Neural cell (in vitro differentiated cells): ENCODE data around the gene LRRC73. TPM values are rescaled to one million over a fixed set of nuclear protein-coding genes. Genes with fewer than 3 reads are reported as not detected.
A peak's percentile ranks its signal among the peaks of the same experiment; 100 is the strongest.

ENCODE experiments used
- H2AFZ ChIP-seq: fragments of 200-600, 300-800 bp; sonication (generic), shearing (Covaris generic); 2 replicates; pipeline ENCODE4 v1.6.0; 2014; ENCODE audit warnings: low read depth, mild to moderate bottlenecking, antibody characterized with exemption, low read length, moderate library complexity
- H3F3A ChIP-seq: fragments of 200-600 bp; shearing (Covaris generic); 2 replicates; pipeline ENCODE4 v1.6.1; 2016; ENCODE audit warnings: mild to moderate bottlenecking, moderate library complexity, mixed read lengths, antibody characterized with exemption, low read length; ENCODE audit not compliant: insufficient read depth, poor library complexity, severe bottlenecking
- H3K27ac ChIP-seq: fragments of 200-600, 300-800 bp; sonication (generic), shearing (Covaris generic); 2 replicates; pipeline ENCODE4 v1.5.1; 2014; ENCODE audit warnings: mild to moderate bottlenecking, low read length, moderate library complexity
- H3K27me3 ChIP-seq: fragments of 300-800, 200-600 bp; sonication (generic), shearing (Covaris generic); 2 replicates; pipeline ENCODE4 v1.6.0; 2014; ENCODE audit warnings: mild to moderate bottlenecking, low read depth, low read length, moderate library complexity; ENCODE audit not compliant: insufficient read depth
- H3K36me3 ChIP-seq: fragments of 300-800, 200-600 bp; sonication (generic), shearing (Covaris generic); 2 replicates; pipeline ENCODE4 v1.5.1; 2014; ENCODE audit warnings: mild to moderate bottlenecking, antibody characterized with exemption, low read length, moderate library complexity; ENCODE audit not compliant: insufficient read depth
- H3K4me2 ChIP-seq: fragments of 300-800, 200-600 bp; sonication (generic), shearing (Covaris generic); 2 replicates; pipeline ENCODE4 v1.6.0; 2014; ENCODE audit warnings: mild to moderate bottlenecking, low read length
- H3K4me3 ChIP-seq: fragments of 300-800, 200-600 bp; sonication (generic), shearing (Covaris generic); 2 replicates; pipeline ENCODE4 v1.5.1; 2014; ENCODE audit warnings: mild to moderate bottlenecking, low read length, moderate library complexity
- H3K79me2 ChIP-seq: fragments of 200-600 bp; shearing (Covaris generic); replicated peaks from 2 replicates; pipeline ENCODE4 v1.6.0; 2014; ENCODE audit warnings: mild to moderate bottlenecking, low read length, moderate library complexity; ENCODE audit not compliant: insufficient read depth
- H3K9ac ChIP-seq: fragments of 300-800, 200-600 bp; sonication (generic), shearing (Covaris generic); 2 replicates; pipeline ENCODE4 v1.6.1; 2016; ENCODE audit warnings: mild to moderate bottlenecking, low read length, mixed read lengths
- H3K9me2 ChIP-seq: fragments of 200-600 bp; shearing (Covaris generic); 2 replicates; pipeline ENCODE4 v1.6.1; 2016; ENCODE audit warnings: mild to moderate bottlenecking, low read length, mixed read lengths; ENCODE audit not compliant: insufficient read depth
- H3K9me3 ChIP-seq: fragments of 200-600, 300-800 bp; sonication (generic), shearing (Covaris generic); 2 replicates; pipeline ENCODE4 v1.6.1; 2016; ENCODE audit warnings: mild to moderate bottlenecking, mixed run types, low read length, moderate library complexity, mixed read lengths
- H4K20me1 ChIP-seq: fragments of 200-600 bp; shearing (Covaris generic); 2 replicates; pipeline ENCODE4 v1.6.1; 2016; ENCODE audit warnings: mild to moderate bottlenecking, mixed run types; ENCODE audit not compliant: insufficient read depth
- EP300 ChIP-seq: fragments of 450-650 bp; conservative IDR thresholded peaks from 2 replicates; pipeline ENCODE4 v1.6.1; 2014; ENCODE audit warnings: antibody characterized with exemption, mild to moderate bottlenecking, moderate library complexity; ENCODE audit not compliant: poor library complexity, severe bottlenecking
- EZH2 ChIP-seq: fragments of 200-600, 300-800 bp; shearing (Covaris generic), sonication (generic); IDR thresholded peaks from 2 replicates; pipeline ENCODE4 v1.6.1; 2014; ENCODE audit warnings: antibody characterized with exemption, low read length, borderline replicate concordance, mild to moderate bottlenecking; ENCODE audit not compliant: insufficient read depth, poor library complexity, severe bottlenecking
- POLR2AphosphoS5 ChIP-seq: IDR thresholded peaks from 2 replicates; pipeline ENCODE4 v1.6.1; 2012
- SMC3 ChIP-seq: fragments of 450-650 bp; conservative IDR thresholded peaks from 2 replicates; pipeline ENCODE4 v1.6.1; 2014; ENCODE audit warnings: antibody characterized with exemption, mild to moderate bottlenecking, moderate library complexity; ENCODE audit not compliant: poor library complexity
- TAF1 ChIP-seq: IDR thresholded peaks from 2 replicates; pipeline ENCODE4 v1.6.1; 2012; ENCODE audit warnings: low read depth
- polyA plus RNA-seq: library from polyadenylated mRNA; depleted of rRNA; stranded (reverse); fragments of >200 nt; gene quantifications from 2 replicates; pipeline ENCODE4 v1.2.3, GENCODE V29; 2014
- TF ChIP-seq, protein P1 (sequence below): IDR thresholded peaks from 2 replicates; pipeline ENCODE4 v1.6.1; 2012; ENCODE audit warnings: borderline replicate concordance
- TF ChIP-seq, protein P2 (sequence below): fragments of 450-650 bp; IDR thresholded peaks from 2 replicates; pipeline ENCODE4 v1.5.1; 2014; ENCODE audit warnings: antibody characterized with exemption, mild to moderate bottlenecking, moderate library complexity; ENCODE audit not compliant: poor library complexity, severe bottlenecking

Gene LRRC73
- polyA plus RNA-seq, 1 donor from 2014 or later: 4.7 TPM

DNA sequence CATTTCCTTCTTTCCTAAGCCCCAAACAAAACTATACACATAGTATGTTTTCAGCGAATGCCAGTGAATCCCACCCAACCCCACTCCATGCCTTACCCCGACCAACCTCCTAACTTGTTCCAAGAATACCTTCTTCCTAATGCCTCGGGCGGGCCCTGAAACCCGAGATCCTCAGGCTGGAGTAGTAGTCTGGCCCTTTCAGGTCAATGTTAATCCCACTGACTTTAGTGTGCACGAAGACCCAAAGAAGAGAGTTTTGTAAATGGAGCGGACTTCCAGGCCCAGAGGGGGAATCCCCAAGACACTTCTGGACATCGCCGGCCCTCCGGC lies 6.2 kb upstream of the LRRC73 start:
- H3K9me2 ChIP-seq: no peaks in the 10 kb centered on the region
- H2AFZ ChIP-seq: peak overlapping the region; percentile 81
- no peaks in the 10 kb centered on the region for H3K9me3 ChIP-seq
- H3F3A ChIP-seq: no peaks in the 10 kb centered on the region
- peak overlapping the region; percentile 99 for H3K9ac ChIP-seq
- no peaks in the 10 kb centered on the region for H3K36me3 ChIP-seq
- H3K27ac ChIP-seq: peak overlapping the region; percentile 95
- no peaks in the 10 kb centered on the region for H3K27me3 ChIP-seq
- H3K79me2 ChIP-seq: peaks cover 44% of the 10 kb centered on the region
- peak overlapping the region; percentile 99 for H3K4me3 ChIP-seq
- TF ChIP-seq SMC3 (no peak), EZH2 (no peak)
- TF ChIP-seq, protein P1, sequence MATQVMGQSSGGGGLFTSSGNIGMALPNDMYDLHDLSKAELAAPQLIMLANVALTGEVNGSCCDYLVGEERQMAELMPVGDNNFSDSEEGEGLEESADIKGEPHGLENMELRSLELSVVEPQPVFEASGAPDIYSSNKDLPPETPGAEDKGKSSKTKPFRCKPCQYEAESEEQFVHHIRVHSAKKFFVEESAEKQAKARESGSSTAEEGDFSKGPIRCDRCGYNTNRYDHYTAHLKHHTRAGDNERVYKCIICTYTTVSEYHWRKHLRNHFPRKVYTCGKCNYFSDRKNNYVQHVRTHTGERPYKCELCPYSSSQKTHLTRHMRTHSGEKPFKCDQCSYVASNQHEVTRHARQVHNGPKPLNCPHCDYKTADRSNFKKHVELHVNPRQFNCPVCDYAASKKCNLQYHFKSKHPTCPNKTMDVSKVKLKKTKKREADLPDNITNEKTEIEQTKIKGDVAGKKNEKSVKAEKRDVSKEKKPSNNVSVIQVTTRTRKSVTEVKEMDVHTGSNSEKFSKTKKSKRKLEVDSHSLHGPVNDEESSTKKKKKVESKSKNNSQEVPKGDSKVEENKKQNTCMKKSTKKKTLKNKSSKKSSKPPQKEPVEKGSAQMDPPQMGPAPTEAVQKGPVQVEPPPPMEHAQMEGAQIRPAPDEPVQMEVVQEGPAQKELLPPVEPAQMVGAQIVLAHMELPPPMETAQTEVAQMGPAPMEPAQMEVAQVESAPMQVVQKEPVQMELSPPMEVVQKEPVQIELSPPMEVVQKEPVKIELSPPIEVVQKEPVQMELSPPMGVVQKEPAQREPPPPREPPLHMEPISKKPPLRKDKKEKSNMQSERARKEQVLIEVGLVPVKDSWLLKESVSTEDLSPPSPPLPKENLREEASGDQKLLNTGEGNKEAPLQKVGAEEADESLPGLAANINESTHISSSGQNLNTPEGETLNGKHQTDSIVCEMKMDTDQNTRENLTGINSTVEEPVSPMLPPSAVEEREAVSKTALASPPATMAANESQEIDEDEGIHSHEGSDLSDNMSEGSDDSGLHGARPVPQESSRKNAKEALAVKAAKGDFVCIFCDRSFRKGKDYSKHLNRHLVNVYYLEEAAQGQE: no peak
- peak overlapping the region; percentile 81 for H3K4me2 ChIP-seq
- no peaks in the 10 kb centered on the region for H4K20me1 ChIP-seq

DNA sequence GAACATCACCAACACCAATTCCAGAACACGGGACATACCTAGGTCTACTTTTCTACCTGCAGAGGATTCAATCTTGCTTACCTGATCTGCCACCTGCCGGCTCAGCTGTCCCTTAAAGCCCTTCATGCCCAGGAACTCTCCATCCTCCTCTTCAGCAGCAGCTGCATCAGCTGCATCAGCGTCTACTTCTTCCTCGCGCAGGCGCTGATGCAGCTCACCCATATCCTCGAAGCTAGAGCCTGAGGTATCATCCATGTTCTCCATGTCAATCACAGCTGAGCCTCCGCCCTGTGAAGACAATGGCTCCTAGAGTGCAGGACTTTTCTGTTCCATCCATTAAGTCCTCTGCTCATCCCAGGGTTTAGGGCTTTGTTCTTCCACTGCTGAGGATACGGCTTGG lies 5.7 kb upstream of the LRRC73 start:
- Histone ChIP-seq H3F3A (no peaks in the 10 kb centered on the region), H3K27me3 (no peaks in the 10 kb centered on the region), H3K79me2 (peaks cover 44% of the 10 kb centered on the region), H3K9me3 (no peaks in the 10 kb centered on the region), H4K20me1 (no peaks in the 10 kb centered on the region), H3K9ac (peak overlapping the region; percentile 99), H3K9me2 (no peaks in the 10 kb centered on the region), H2AFZ (no peak overlapping the region), H3K4me2 (peak overlapping the region; percentile 81), H3K4me3 (peak overlapping the region; percentile 99), H3K27ac (peak overlapping the region; percentile 95), H3K36me3 (peaks cover 2% of the 10 kb centered on the region)
- no peak for TF ChIP-seq TAF1
- no peak for TF ChIP-seq EP300
- TF ChIP-seq EZH2: no peak
- TF ChIP-seq SMC3: no peak
- TF ChIP-seq, protein P1: no peak
- TF ChIP-seq, protein P2, sequence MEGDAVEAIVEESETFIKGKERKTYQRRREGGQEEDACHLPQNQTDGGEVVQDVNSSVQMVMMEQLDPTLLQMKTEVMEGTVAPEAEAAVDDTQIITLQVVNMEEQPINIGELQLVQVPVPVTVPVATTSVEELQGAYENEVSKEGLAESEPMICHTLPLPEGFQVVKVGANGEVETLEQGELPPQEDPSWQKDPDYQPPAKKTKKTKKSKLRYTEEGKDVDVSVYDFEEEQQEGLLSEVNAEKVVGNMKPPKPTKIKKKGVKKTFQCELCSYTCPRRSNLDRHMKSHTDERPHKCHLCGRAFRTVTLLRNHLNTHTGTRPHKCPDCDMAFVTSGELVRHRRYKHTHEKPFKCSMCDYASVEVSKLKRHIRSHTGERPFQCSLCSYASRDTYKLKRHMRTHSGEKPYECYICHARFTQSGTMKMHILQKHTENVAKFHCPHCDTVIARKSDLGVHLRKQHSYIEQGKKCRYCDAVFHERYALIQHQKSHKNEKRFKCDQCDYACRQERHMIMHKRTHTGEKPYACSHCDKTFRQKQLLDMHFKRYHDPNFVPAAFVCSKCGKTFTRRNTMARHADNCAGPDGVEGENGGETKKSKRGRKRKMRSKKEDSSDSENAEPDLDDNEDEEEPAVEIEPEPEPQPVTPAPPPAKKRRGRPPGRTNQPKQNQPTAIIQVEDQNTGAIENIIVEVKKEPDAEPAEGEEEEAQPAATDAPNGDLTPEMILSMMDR: no peak
- no peak for TF ChIP-seq POLR2AphosphoS5
